Dermis blood vessel endothelial cell (primary cell): ENCODE measurements around the gene TMEM214. TPM values are rescaled to one million over a fixed set of nuclear protein-coding genes. Genes with fewer than 3 reads are reported as not detected.
A peak's percentile ranks its signal among the peaks of the same experiment; 100 is the strongest.

Experiments used
- DNase-seq: peaks from one replicate; pipeline ENCODE4 v3.0.0; 2010
- total RNA-seq: library from RNA; depleted of rRNA; stranded (reverse); fragments of >200 nt; gene quantifications from 2 replicates; pipeline ENCODE4 v1.2.3, GENCODE V29; 2014

Gene TMEM214
- total RNA-seq, 1 donor from 2014 or later, result 23.5 TPM

GRCh38 chr2:27040282-27040681 lies 7.5 kb downstream of the TMEM214 start:
- no peak for DNase-seq

GRCh38 chr2:27041752-27042151 lies 9.0 kb downstream of the TMEM214 start:
- no peak for DNase-seq

GRCh38 chr2:27042159-27042661 lies 9.4 kb downstream of the TMEM214 start:
- DNase-seq, result peak; percentile 45

- DNase-seq, result peak; percentile 14
Observed at GRCh38 chr2:27042985-27043634, 10.3 kb downstream of the TMEM214 start.

GRCh38 chr2:27049422-27050280 lies 16.9 kb downstream of the TMEM214 start:
- DNase-seq, result no peak

GRCh38 chr2:27050281-27050995 lies 17.7 kb downstream of the TMEM214 start:
- peak; percentile 94 for DNase-seq

- peak; percentile 94 for DNase-seq
Observed at GRCh38 chr2:27050996-27051901, 18.5 kb downstream of the TMEM214 start, which contains the start of gene AGBL5. AGBL5 (plus strand) TSS chr2:27051668; CDS start chr2:27052959, 1,291 bp downstream.

GRCh38 chr2:27051902-27052645 lies 19.3 kb downstream of the TMEM214 start:
- DNase-seq, result peak; percentile 23

GRCh38 chr2:27053321-27053720 lies 20.6 kb downstream of the TMEM214 start:
- DNase-seq, result no peak

- no peak for DNase-seq
Observed at GRCh38 chr2:27053776-27054175, 21.0 kb downstream of the TMEM214 start.

- no peak for DNase-seq
Observed at GRCh38 chr2:27054721-27055120, 22.0 kb downstream of the TMEM214 start.

GRCh38 chr2:27057184-27057583 lies 24.4 kb downstream of the TMEM214 start:
- DNase-seq, result no peak

GRCh38 chr2:27058210-27058609 lies 25.4 kb downstream of the TMEM214 start:
- DNase-seq, result no peak

GRCh38 chr2:27059141-27059820 lies 26.5 kb downstream of the TMEM214 start:
- DNase-seq, result peak; percentile 44

GRCh38 chr2:27060323-27060722 lies 27.6 kb downstream of the TMEM214 start:
- DNase-seq, result no peak

- no peak for DNase-seq
Observed at GRCh38 chr2:27065128-27065527, 32.4 kb downstream of the TMEM214 start.

- DNase-seq, result no peak
Observed at GRCh38 chr2:27067385-27067784, 34.6 kb downstream of the TMEM214 start.

GRCh38 chr2:27069436-27069835 lies 36.7 kb downstream of the TMEM214 start:
- DNase-seq, result no peak

- no peak for DNase-seq
Observed at GRCh38 chr2:27069961-27070618, 37.3 kb downstream of the TMEM214 start.
